Tibial artery (tissue), 4 donors: ENCODE data around the gene TBC1D8.
"Not testable (repeated sequence)": the region's sequence is repeated elsewhere in the genome, so short reads cannot be mapped to it uniquely, and the experiment has no call there.

ENCODE experiments used
- DNase-seq, 2 donors: peaks; one replicate each; pipeline ENCODE4 v3.0.0-alpha.2; 2019
- H3K27ac ChIP-seq, 2 donors: fragments of 200-600 bp; sonication (generic) in 1 of 2; 1 replicate in 1 of 2; 2 replicates in 1 of 2; pipeline ENCODE4 v1.5.1; 2018 to 2019; ENCODE audit warnings: mild to moderate bottlenecking in 1 of 2
- H3K27me3 ChIP-seq, 2 donors: fragments of 200-600 bp; sonication (generic) in 1 of 2; one replicate each; pipeline versions ENCODE4 v1.5.1 to v1.6.0; 2016 to 2019
- H3K36me3 ChIP-seq, 3 donors: fragments of 200-600 bp; sonication (generic) in 2 of 3; one replicate each; pipeline ENCODE4 v1.5.1; 2016 to 2019; ENCODE audit warnings: mild to moderate bottlenecking in 2 of 3
- H3K4me1 ChIP-seq, 4 donors: fragments of 200-600 bp; sonication (generic) in 2 of 4; 1 replicate in 3 of 4; 2 replicates in 1 of 4; pipeline ENCODE4 v1.5.1; 2016 to 2019
- H3K4me3 ChIP-seq, 2 donors: fragments of 200-600 bp; sonication (generic) in 1 of 2; 1 replicate in 1 of 2; 2 replicates in 1 of 2; pipeline ENCODE4 v1.5.1; 2018 to 2019; ENCODE audit warnings: mild to moderate bottlenecking in 2 of 2
- H3K9me3 ChIP-seq, 3 donors: fragments of 200-600 bp; sonication (generic) in 1 of 3; one replicate each; pipeline ENCODE4 v1.5.1; 2016 to 2019
- CTCF ChIP-seq, 2 experiments: fragments of 200-600 bp in 1 of 2; fragments of 450-650 bp in 1 of 2; IDR thresholded peaks; one replicate each; pipeline ENCODE4 v1.5.1; 2017 to 2019; ENCODE audit warnings: antibody characterized with exemption in 2 of 2, mild to moderate bottlenecking in 1 of 2, moderate library complexity in 1 of 2
- intact Hi-C: fragments of 100-400 bp; cut with DNase I; formaldehyde crosslinking; loops from one replicate; pipeline ENCODE4 v1.15.0; 2023; ENCODE audit warnings: low total_unique reads

TBC1D8 gene

GRCh38 chr2:101168706-101169105 is 17.5 kb upstream of the TBC1D8 start:
- no peak overlapping the region for H3K27ac ChIP-seq
- no peaks in the 10 kb centered on the region for H3K36me3 ChIP-seq
- no peak overlapping the region for H3K4me3 ChIP-seq
- H3K27me3 ChIP-seq: no peaks in the 10 kb centered on the region
- TF ChIP-seq CTCF (IDR thresholded peaks at IDR 0.05): no peak
- intact Hi-C loops: no loop called here
- DNase-seq: no peak
- peaks cover 0 to 12% (median 11%) of the 10 kb centered on the region in 3 donors for H3K9me3 ChIP-seq
- H3K4me1 ChIP-seq: no peaks in the 10 kb centered on the region

GRCh38 chr2:101167532-101167931 is 16.4 kb upstream of the TBC1D8 start:
- H3K4me3 ChIP-seq, H3K27ac ChIP-seq, H3K4me1 ChIP-seq, H3K36me3 ChIP-seq, intact Hi-C loops, DNase-seq, H3K27me3 ChIP-seq: not testable (repeated sequence)
- peaks cover 0 to 12% (median 11%) of the 10 kb centered on the region in 3 donors for H3K9me3 ChIP-seq

- H3K4me3 ChIP-seq: no peak overlapping the region
- intact Hi-C loops: no loop called here
- H3K9me3 ChIP-seq: peaks cover 0 to 12% (median 11%) of the 10 kb centered on the region in 3 donors
- DNase-seq: no peak
- no peak for TF ChIP-seq CTCF (IDR thresholded peaks at IDR 0.05)
- H3K27ac ChIP-seq: no peak overlapping the region
- H3K27me3 ChIP-seq: no peaks in the 10 kb centered on the region
- no peaks in the 10 kb centered on the region for H3K36me3 ChIP-seq
- H3K4me1 ChIP-seq: peaks cover 0 to 16% (median 0%) of the 10 kb centered on the region in 4 donors
Observed at GRCh38 chr2:101164021-101164420, 12.8 kb upstream of the TBC1D8 start.

GRCh38 chr2:101162561-101163330 is 11.6 kb upstream of the TBC1D8 start:
- intact Hi-C loops: no loop called here
- Histone ChIP-seq H3K4me3 (no peak overlapping the region), H3K27me3 (no peaks in the 10 kb centered on the region), H3K4me1 (peaks cover 0 to 16% (median 0%) of the 10 kb centered on the region in 4 donors), H3K9me3 (peaks cover 0 to 4% (median 3%) of the 10 kb centered on the region in 3 donors), H3K36me3 (no peaks in the 10 kb centered on the region), H3K27ac (no peak overlapping the region)
- no peak for DNase-seq
- TF ChIP-seq CTCF (IDR thresholded peaks at IDR 0.05): no peak

- Histone ChIP-seq H3K4me1 (peaks cover 0 to 16% (median 0%) of the 10 kb centered on the region in 4 donors), H3K27me3 (no peaks in the 10 kb centered on the region), H3K9me3 (no peaks in the 10 kb centered on the region), H3K27ac (no peak overlapping the region), H3K36me3 (no peaks in the 10 kb centered on the region), H3K4me3 (no peak overlapping the region)
- no peak for TF ChIP-seq CTCF (IDR thresholded peaks at IDR 0.05)
- no peak for DNase-seq
- intact Hi-C loops: no loop called here
Observed at GRCh38 chr2:101161658-101162057, 10.5 kb upstream of the TBC1D8 start.

- no peaks in the 10 kb centered on the region for H3K27me3 ChIP-seq
- peaks cover 0 to 16% (median 0%) of the 10 kb centered on the region in 4 donors for H3K4me1 ChIP-seq
- no peaks in the 10 kb centered on the region for H3K9me3 ChIP-seq
- H3K36me3 ChIP-seq: no peaks in the 10 kb centered on the region
- intact Hi-C loops: no loop called here
- no peak for DNase-seq
- no peak overlapping the region for H3K4me3 ChIP-seq
- TF ChIP-seq CTCF (IDR thresholded peaks at IDR 0.05): no peak
- H3K27ac ChIP-seq: no peak overlapping the region
Observed at GRCh38 chr2:101160454-101160853, 9.3 kb upstream of the TBC1D8 start.
